ENCODE results near the gene EPHB1.

Gene EPHB1

GRCh38 chr3:134938029-134938525 lies 143.0 kb downstream of the EPHB1 start:
- H3K36me3 ChIP-seq (ENCODE audit: insufficient read depth, low read length): no peaks in the 10 kb centered on the region
- no peaks in the 10 kb centered on the region for H3K9me3 ChIP-seq (ENCODE audit: low read length)
- no peak overlapping the region for H3K27ac ChIP-seq (ENCODE audit: low read depth, low read length)
- H3K9ac ChIP-seq (ENCODE audit: low read length): no peak overlapping the region
- no peaks in the 10 kb centered on the region for H3K27me3 ChIP-seq (ENCODE audit: control insufficient read depth in 1 of 2, insufficient read depth in 2 of 2, low read length in 2 of 2)
- no peak overlapping the region for H3K4me3 ChIP-seq (ENCODE audit: low read depth in 1 of 2, low read length in 2 of 2)
- no peaks in the 10 kb centered on the region for H3K4me1 ChIP-seq (ENCODE audit: insufficient read depth, low read length)

- H3K27ac ChIP-seq (ENCODE audit: low read depth, low read length): no peak overlapping the region
- H3K36me3 ChIP-seq (ENCODE audit: insufficient read depth, low read length): no peaks in the 10 kb centered on the region
- H3K9me3 ChIP-seq (ENCODE audit: low read length): no peaks in the 10 kb centered on the region
- no peaks in the 10 kb centered on the region for H3K4me1 ChIP-seq (ENCODE audit: insufficient read depth, low read length)
- no peak overlapping the region for H3K9ac ChIP-seq (ENCODE audit: low read length)
- H3K27me3 ChIP-seq (ENCODE audit: control insufficient read depth in 1 of 2, insufficient read depth in 2 of 2, low read length in 2 of 2): no peaks in the 10 kb centered on the region
- H3K4me3 ChIP-seq (ENCODE audit: low read depth in 1 of 2, low read length in 2 of 2): no peak overlapping the region
These were observed 144.9 kb downstream of the EPHB1 start for GRCh38 chr3:134939978-134940377.

GRCh38 chr3:134941820-134942219 lies 146.8 kb downstream of the EPHB1 start:
- Histone ChIP-seq H3K36me3 (ENCODE audit: insufficient read depth, low read length) (no peaks in the 10 kb centered on the region), H3K27me3 (ENCODE audit: control insufficient read depth in 1 of 2, insufficient read depth in 2 of 2, low read length in 2 of 2) (no peaks in the 10 kb centered on the region), H3K9ac (ENCODE audit: low read length) (no peak overlapping the region), H3K4me1 (ENCODE audit: insufficient read depth, low read length) (no peaks in the 10 kb centered on the region), H3K9me3 (ENCODE audit: low read length) (no peaks in the 10 kb centered on the region), H3K4me3 (ENCODE audit: low read depth in 1 of 2, low read length in 2 of 2) (no peak overlapping the region), H3K27ac (ENCODE audit: low read depth, low read length) (no peak overlapping the region)

- H3K9me3 ChIP-seq (ENCODE audit: low read length): no peaks in the 10 kb centered on the region
- no peaks in the 10 kb centered on the region for H3K4me1 ChIP-seq (ENCODE audit: insufficient read depth, low read length)
- no peak overlapping the region for H3K9ac ChIP-seq (ENCODE audit: low read length)
- H3K27ac ChIP-seq (ENCODE audit: low read depth, low read length): no peak overlapping the region
- H3K4me3 ChIP-seq (ENCODE audit: low read depth in 1 of 2, low read length in 2 of 2): no peak overlapping the region
- H3K36me3 ChIP-seq (ENCODE audit: insufficient read depth, low read length): no peaks in the 10 kb centered on the region
- H3K27me3 ChIP-seq (ENCODE audit: control insufficient read depth in 1 of 2, insufficient read depth in 2 of 2, low read length in 2 of 2): no peaks in the 10 kb centered on the region
These were observed 149.4 kb downstream of the EPHB1 start for GRCh38 chr3:134944429-134944828.

GRCh38 chr3:134949150-134949549 lies 154.1 kb downstream of the EPHB1 start:
- Histone ChIP-seq H3K27me3 (ENCODE audit: control insufficient read depth in 1 of 2, insufficient read depth in 2 of 2, low read length in 2 of 2) (no peaks in the 10 kb centered on the region), H3K27ac (ENCODE audit: low read depth, low read length) (no peak overlapping the region), H3K4me1 (ENCODE audit: insufficient read depth, low read length) (no peaks in the 10 kb centered on the region), H3K4me3 (ENCODE audit: low read depth in 1 of 2, low read length in 2 of 2) (no peak overlapping the region), H3K9ac (ENCODE audit: low read length) (no peak overlapping the region), H3K9me3 (ENCODE audit: low read length) (no peaks in the 10 kb centered on the region), H3K36me3 (ENCODE audit: insufficient read depth, low read length) (no peaks in the 10 kb centered on the region)

- no peak overlapping the region for H3K27ac ChIP-seq (ENCODE audit: low read depth, low read length)
- H3K4me1 ChIP-seq (ENCODE audit: insufficient read depth, low read length): no peaks in the 10 kb centered on the region
- H3K27me3 ChIP-seq (ENCODE audit: control insufficient read depth in 1 of 2, insufficient read depth in 2 of 2, low read length in 2 of 2): no peaks in the 10 kb centered on the region
- H3K9me3 ChIP-seq (ENCODE audit: low read length): no peaks in the 10 kb centered on the region
- no peak overlapping the region for H3K4me3 ChIP-seq (ENCODE audit: low read depth in 1 of 2, low read length in 2 of 2)
- H3K9ac ChIP-seq (ENCODE audit: low read length): no peak overlapping the region
- no peaks in the 10 kb centered on the region for H3K36me3 ChIP-seq (ENCODE audit: insufficient read depth, low read length)
These were observed 157.3 kb downstream of the EPHB1 start for GRCh38 chr3:134952371-134952770.

GRCh38 chr3:134955874-134956273 lies 160.8 kb downstream of the EPHB1 start:
- no peaks in the 10 kb centered on the region for H3K36me3 ChIP-seq (ENCODE audit: insufficient read depth, low read length)
- no peaks in the 10 kb centered on the region for H3K4me1 ChIP-seq (ENCODE audit: insufficient read depth, low read length)
- no peak overlapping the region for H3K27ac ChIP-seq (ENCODE audit: low read depth, low read length)
- no peaks in the 10 kb centered on the region for H3K27me3 ChIP-seq (ENCODE audit: control insufficient read depth in 1 of 2, insufficient read depth in 2 of 2, low read length in 2 of 2)
- H3K4me3 ChIP-seq (ENCODE audit: low read depth in 1 of 2, low read length in 2 of 2): no peak overlapping the region
- no peak overlapping the region for H3K9ac ChIP-seq (ENCODE audit: low read length)
- H3K9me3 ChIP-seq (ENCODE audit: low read length): no peaks in the 10 kb centered on the region

GRCh38 chr3:134956395-134956794 lies 161.3 kb downstream of the EPHB1 start:
- no peak overlapping the region for H3K27ac ChIP-seq (ENCODE audit: low read depth, low read length)
- H3K36me3 ChIP-seq (ENCODE audit: insufficient read depth, low read length): no peaks in the 10 kb centered on the region
- H3K27me3 ChIP-seq (ENCODE audit: control insufficient read depth in 1 of 2, insufficient read depth in 2 of 2, low read length in 2 of 2): no peaks in the 10 kb centered on the region
- H3K4me3 ChIP-seq (ENCODE audit: low read depth in 1 of 2, low read length in 2 of 2): no peak overlapping the region
- H3K9me3 ChIP-seq (ENCODE audit: low read length): no peaks in the 10 kb centered on the region
- H3K4me1 ChIP-seq (ENCODE audit: insufficient read depth, low read length): no peaks in the 10 kb centered on the region
- no peak overlapping the region for H3K9ac ChIP-seq (ENCODE audit: low read length)

GRCh38 chr3:134956844-134957243 lies 161.8 kb downstream of the EPHB1 start:
- Histone ChIP-seq H3K27me3 (ENCODE audit: control insufficient read depth in 1 of 2, insufficient read depth in 2 of 2, low read length in 2 of 2) (no peaks in the 10 kb centered on the region), H3K9ac (ENCODE audit: low read length) (no peak overlapping the region), H3K4me1 (ENCODE audit: insufficient read depth, low read length) (no peaks in the 10 kb centered on the region), H3K9me3 (ENCODE audit: low read length) (no peaks in the 10 kb centered on the region), H3K27ac (ENCODE audit: low read depth, low read length) (no peak overlapping the region), H3K4me3 (ENCODE audit: low read depth in 1 of 2, low read length in 2 of 2) (no peak overlapping the region), H3K36me3 (ENCODE audit: insufficient read depth, low read length) (no peaks in the 10 kb centered on the region)

GRCh38 chr3:134959516-134959915 lies 164.5 kb downstream of the EPHB1 start:
- H3K36me3 ChIP-seq (ENCODE audit: insufficient read depth, low read length): no peaks in the 10 kb centered on the region
- H3K27ac ChIP-seq (ENCODE audit: low read depth, low read length): no peak overlapping the region
- no peak overlapping the region for H3K4me3 ChIP-seq (ENCODE audit: low read depth in 1 of 2, low read length in 2 of 2)
- no peaks in the 10 kb centered on the region for H3K4me1 ChIP-seq (ENCODE audit: insufficient read depth, low read length)
- H3K9me3 ChIP-seq (ENCODE audit: low read length): no peaks in the 10 kb centered on the region
- no peaks in the 10 kb centered on the region for H3K27me3 ChIP-seq (ENCODE audit: control insufficient read depth in 1 of 2, insufficient read depth in 2 of 2, low read length in 2 of 2)
- H3K9ac ChIP-seq (ENCODE audit: low read length): no peak overlapping the region

- no peak overlapping the region for H3K27ac ChIP-seq (ENCODE audit: low read depth, low read length)
- no peak overlapping the region for H3K4me3 ChIP-seq (ENCODE audit: low read depth in 1 of 2, low read length in 2 of 2)
- no peaks in the 10 kb centered on the region for H3K9me3 ChIP-seq (ENCODE audit: low read length)
- no peak overlapping the region for H3K9ac ChIP-seq (ENCODE audit: low read length)
- no peaks in the 10 kb centered on the region for H3K27me3 ChIP-seq (ENCODE audit: control insufficient read depth in 1 of 2, insufficient read depth in 2 of 2, low read length in 2 of 2)
- H3K4me1 ChIP-seq (ENCODE audit: insufficient read depth, low read length): no peaks in the 10 kb centered on the region
- no peaks in the 10 kb centered on the region for H3K36me3 ChIP-seq (ENCODE audit: insufficient read depth, low read length)
These were observed 169.2 kb downstream of the EPHB1 start for GRCh38 chr3:134964226-134964625.

GRCh38 chr3:134965865-134966481 lies 170.9 kb downstream of the EPHB1 start:
- Histone ChIP-seq H3K27me3 (ENCODE audit: control insufficient read depth in 1 of 2, insufficient read depth in 2 of 2, low read length in 2 of 2) (no peaks in the 10 kb centered on the region), H3K36me3 (ENCODE audit: insufficient read depth, low read length) (no peaks in the 10 kb centered on the region), H3K4me3 (ENCODE audit: low read depth in 1 of 2, low read length in 2 of 2) (no peak overlapping the region), H3K4me1 (ENCODE audit: insufficient read depth, low read length) (no peaks in the 10 kb centered on the region), H3K27ac (ENCODE audit: low read depth, low read length) (no peak overlapping the region), H3K9ac (ENCODE audit: low read length) (no peak overlapping the region), H3K9me3 (ENCODE audit: low read length) (no peaks in the 10 kb centered on the region)

Data from muscle layer of colon (tissue), 2 donors.